ENCODE measurements around the gene NDUFS7.

The NDUFS7 gene

DNA sequence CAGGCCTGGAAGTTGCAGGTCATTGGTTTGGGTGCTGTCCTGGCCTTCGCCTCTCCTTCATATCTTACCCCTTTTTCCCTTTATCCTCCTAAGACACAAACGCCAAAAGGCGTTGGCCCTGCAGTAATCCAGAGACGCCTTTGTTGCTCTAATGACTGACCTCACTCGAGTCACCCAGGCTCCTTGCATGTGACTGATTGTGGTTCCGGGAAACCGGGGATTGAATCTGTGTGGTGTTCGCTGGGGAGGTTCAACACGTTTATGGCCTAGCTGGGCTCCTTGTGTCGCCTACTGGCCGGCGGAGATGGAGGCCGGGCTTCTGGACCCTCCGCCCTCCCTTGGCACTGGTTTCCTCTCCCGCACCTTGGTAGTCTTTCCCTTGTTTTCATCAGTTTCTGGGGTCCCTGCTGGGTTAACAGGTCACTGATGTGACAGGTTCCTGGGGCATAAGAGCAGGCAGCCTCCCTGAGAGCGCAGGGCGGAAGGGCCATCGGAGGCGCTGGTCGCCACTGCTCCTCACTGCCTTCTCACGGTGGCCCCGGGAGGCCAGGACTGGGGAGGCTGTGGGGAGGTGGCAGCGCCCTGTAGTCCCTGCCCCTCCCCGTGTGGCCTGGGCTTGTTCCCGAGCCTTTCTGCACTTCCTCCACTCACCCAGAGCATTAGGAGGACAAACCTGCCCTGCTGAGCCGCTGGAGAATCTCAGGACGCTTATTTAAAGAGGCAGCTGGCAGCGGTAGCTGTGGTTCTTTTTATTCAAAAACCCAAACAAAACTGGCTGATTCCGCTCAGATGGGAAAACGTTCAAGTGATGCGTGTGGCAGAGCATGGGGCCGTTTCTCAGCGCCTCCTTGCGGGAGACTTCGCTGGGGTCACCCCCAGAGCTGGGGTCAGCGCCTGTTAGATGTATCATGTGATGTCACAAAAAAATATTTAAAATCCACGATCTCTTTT lies 18.1 kb upstream of the NDUFS7 start:
- DNase-seq = no peak

DNA sequence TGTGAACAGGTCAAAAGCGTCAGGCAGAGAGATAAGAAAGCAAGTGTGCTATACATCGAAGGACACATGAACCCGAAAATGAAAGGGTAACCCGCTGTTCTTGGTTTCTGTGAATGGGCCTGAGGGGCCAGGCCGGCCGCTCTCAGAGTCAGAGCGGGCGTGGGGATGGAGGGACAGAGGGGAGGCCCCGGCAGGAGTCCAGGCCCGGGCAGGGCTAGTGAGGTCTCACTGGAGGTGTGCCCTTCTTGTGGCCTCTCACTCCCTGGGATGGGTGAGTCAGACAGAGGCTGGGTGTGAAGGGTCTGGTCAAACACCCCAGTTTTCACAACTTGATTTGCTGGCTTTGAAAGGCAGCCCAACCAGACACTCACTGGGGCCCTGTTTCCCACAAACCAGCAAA lies 17.4 kb upstream of the NDUFS7 start:
- no peak for DNase-seq

DNA sequence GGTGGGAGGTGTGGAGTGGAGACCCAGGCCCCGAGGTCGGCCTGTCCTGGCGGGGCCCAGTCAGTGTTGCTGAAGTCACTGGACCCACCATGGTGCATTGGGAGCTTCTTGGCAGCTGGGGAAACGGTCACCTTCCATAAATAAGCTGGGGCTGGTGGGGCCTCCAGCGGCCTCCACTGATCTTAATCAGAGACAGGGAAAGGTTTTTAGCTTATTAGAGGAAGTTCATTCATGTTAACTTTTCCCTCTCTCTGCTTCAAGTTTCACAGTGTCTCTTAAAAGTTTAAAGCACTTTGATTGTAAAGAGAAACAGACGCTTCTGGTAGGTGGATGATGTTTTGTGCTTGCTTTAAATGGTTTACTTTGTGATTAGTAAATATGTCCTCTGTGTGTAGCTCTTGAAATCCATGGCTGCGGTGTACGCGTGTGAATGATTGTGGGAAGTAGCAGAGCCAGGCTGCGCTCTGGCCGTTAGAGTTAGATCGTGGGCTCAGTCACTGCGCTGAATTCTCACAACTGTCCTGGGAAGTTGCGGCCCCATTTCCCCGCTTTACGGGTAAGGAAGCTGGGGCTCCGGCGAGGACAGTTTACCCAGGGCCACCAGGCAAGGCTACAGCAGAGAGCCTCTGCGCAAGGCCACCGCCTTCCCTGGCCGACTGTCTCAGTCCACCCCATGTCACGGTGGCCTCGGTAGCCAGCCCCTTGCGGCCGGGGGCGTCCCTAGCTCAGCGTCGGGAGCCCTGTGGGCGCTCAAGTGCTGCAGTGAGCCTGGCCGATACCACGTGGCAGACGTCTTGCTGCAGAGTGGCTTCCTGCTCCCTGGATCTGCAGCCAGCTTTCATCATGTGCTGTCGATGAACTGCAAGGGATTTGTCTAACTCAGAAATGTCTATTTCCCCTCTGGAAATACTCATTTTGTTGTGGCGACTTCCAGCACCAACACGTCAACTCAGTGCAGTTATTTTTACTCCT lies 16.5 kb upstream of the NDUFS7 start:
- no peak for DNase-seq

DNA sequence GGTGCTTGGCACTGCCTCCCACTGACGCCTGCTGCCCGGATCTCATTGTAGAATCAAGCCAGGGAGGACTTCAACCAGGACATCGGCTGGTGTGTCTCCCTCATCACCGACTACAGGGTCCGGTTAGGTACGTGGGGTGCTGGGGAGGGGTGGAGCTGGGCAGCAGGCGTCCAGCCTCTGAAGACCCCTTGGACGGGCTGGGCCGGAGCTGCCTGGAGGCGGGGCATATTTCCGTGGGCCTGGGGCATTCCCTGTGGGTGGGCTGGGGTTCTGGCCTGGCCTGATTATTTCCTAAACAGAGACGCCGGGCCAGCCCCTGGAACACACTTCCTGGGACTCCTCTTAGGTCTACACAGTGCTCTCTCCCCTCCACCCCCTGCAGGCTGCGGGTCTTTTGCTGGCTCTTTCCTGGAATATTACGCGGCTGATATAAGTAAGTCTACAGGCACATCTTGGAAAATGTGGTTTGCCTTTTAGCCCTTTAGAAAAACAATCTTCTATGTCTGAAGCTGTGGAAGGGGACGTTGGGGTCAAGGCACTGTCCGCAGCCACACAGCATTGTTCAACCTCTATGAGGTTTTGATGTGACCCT lies 14.4 kb upstream of the NDUFS7 start:
- no peak for DNase-seq

DNA sequence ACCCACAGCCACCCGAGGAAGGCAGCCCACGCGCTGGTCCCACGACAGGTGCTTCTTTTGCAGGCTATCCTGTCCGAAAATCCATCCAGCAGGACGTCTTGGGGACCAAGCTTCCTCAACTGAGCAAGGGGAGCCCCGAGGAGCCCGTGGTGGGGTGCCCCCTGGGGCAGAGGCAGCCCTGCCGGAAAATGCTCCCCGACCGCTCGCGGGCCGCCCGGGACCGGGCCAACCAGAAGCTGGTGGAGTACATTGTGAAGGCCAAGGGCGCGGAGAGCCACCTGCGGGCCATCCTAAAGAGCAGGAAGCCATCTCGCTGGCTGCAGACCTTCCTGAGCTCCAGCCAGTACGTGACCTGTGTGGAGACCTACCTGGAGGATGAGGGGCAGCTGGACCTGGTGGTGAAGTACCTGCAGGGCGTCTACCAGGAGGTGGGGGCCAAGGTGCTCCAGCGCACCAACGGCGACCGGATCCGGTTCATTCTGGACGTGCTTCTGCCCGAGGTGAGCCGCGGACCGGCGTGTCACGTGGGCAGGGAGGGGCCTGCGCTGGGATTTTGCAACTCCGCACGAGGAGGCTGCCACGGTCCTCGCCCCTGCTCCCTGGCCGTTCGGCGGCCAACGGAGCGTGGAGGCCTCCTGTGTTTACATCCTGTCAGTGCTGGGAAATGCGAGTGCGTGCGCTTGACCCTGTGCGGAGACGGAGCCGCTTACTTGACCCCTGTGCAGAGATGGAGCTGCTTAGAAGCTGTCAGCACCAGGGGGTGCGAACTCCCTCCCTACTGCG lies 12.9 kb upstream of the NDUFS7 start:
- no peak for DNase-seq

DNA sequence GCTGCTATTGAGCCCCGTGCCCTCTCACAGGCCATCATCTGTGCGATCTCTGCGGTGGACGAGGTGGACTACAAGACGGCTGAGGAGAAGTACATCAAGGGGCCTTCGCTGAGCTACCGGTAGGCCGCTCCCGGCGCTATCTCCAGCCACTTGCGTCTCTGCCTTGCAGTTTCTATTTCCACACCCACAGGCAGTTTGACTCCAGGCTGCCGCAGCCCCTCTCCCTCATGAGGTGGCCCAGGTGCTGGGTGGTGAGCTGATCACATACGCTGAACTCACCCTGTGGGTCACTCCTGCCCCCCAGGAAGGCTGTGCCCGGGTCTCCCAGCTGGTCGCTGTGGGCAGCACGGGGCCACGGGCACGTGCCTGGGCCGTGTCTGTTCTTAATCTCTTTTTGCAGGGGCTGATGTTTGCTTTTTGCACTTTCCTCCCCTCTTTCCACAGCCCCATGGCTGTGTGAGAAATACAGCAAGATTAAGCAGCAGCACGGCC lies 10.6 kb upstream of the NDUFS7 start:
- no peak for DNase-seq

DNA sequence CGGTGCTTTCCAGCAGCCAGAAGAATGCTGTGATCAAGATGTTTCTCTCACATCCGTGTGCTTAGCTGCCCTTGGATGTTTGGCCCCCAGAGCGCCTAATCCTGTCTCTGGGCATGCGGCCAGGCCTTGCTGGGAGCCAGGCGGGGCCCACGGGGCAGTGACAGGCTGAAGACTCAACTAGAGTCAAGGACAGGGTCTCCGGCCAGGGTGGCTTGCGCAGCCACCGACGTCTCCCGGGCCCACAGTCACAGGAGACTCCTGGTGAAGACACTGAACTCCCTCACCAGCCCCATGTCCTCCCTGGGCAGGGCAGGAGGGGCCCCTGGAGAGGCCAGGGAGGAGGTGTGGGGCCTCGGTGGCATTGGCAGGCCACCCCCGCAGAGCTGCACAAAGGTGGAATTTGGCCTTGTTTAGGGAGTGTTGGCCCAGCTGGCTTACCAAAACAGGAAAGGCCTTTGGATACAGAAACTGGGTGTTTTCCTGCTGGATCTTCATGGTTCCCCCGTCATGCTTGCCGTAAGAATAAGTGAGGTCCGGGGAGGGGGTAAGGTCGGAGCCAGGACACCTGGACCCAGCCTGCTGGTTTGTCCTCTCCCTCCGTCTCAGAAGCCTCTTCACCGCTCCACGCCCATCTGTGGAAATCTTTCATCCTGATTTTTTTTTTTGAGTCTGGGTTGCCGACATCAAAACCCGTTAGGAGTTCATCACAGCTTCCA lies 10.0 kb upstream of the NDUFS7 start:
- no peak for DNase-seq

DNA sequence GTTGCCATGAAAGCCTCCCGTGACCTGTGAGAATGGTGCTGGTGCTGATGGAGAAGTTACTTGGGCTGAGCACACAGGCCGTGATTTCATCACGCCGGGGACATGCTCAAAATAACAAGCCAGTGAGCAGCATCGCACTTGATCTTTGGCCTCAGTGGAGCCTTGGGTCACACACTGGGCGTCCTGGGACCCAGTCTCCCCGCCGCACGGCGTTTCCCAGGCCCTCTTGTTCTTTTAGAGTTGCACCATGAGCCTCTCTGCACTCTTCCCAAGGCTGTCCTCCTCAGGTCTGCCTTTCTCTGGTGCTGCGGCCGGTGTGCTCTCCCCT lies 9.5 kb upstream of the NDUFS7 start:
- DNase-seq = no peak

DNA sequence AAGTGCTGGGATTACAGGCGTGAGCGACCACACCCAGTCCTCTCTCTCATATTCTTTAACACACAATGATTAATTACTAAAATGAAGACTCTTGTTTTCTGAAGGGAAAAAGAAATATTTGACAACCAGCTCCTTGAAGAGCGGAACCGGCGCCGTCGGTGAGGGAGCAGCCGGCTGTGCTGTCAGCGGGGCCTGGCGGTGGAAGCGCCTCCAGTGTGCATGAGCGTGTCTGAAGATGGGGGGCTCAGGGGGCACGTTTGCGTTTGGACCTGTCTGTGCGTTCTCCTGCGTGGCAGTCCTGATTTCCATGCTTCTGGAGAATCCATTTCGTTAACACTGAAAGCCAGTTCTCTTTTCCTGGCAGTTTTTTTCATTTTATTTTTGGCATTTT lies 7.3 kb upstream of the NDUFS7 start:
- DNase-seq = no peak

DNA sequence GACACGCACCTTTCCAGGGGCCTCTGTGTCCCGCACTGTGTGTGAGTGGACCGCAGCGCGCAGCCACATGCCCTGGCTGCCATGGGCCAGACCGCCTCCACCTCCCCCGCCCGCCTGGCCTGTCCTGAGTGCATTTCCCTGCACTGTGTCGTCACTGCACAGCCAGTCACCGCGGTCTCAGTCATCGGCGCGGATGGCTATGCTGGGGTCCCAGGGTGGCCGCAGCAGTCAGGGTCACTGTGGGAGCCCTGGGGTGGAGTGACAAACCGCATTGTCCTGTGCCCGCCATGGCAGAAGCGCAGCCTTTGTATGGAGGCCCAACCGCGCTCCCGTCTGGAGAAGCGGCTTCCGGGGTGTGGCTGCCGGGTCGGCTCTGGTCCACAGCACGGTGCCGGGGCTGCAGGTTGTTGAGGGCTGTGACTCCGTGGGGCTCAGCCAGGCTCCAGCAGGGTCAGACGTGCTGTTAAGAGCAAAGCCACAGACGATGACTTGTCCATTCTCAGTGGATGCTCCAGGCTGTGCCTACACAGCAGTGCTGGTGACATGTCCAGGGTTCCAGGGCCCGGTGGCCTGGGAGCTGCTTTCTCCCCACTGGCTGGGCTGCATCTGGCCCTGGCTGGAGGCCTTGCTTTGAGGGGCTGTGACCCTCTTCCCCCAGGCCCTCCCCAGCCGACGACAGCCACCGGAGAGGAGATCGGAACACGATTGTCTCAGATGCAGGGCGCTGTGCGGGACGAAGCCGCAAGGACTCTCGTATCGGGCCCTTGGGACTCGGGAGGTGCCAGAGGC lies 6.3 kb upstream of the NDUFS7 start:
- DNase-seq = no peak

DNA sequence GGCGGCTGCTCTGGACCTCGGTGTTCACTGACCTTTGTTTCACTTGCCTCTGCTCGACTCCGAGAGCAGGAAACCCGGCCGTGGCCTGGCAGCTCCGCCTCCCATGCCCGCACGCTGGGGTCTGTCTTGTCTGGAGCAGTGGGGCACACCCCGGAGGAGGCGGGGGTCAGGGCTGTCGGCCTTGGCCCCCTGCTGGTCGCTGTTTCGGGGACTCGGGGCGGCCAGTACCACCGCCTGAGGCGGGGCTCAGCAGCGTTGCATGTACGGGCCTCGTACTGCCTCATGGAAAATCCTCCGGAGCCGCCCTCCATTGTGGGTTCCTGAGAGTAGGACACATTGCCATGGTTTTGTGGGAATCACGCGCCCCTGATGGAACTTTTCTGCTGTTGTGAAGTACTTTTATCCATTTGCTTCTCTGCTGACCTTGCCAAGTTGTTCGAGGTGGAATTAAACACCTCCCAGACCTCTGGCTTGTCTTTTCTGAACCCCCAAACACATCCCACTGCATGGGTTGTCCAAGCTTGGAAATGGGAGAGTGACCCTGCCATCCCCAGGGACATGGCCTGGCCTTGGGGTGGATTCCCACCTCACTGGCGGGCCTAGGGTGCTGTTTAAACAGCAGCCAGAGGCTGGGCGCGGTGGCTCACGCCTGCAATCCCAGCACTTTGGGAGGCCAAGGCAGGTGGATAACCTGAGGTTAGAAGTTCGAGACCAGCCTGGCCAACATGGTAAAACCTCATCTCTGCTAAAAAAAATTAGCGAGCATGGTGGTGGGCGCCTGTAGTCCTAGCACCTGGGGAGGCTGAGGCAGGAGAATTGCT lies 5.5 kb upstream of the NDUFS7 start:
- DNase-seq = no peak

DNA sequence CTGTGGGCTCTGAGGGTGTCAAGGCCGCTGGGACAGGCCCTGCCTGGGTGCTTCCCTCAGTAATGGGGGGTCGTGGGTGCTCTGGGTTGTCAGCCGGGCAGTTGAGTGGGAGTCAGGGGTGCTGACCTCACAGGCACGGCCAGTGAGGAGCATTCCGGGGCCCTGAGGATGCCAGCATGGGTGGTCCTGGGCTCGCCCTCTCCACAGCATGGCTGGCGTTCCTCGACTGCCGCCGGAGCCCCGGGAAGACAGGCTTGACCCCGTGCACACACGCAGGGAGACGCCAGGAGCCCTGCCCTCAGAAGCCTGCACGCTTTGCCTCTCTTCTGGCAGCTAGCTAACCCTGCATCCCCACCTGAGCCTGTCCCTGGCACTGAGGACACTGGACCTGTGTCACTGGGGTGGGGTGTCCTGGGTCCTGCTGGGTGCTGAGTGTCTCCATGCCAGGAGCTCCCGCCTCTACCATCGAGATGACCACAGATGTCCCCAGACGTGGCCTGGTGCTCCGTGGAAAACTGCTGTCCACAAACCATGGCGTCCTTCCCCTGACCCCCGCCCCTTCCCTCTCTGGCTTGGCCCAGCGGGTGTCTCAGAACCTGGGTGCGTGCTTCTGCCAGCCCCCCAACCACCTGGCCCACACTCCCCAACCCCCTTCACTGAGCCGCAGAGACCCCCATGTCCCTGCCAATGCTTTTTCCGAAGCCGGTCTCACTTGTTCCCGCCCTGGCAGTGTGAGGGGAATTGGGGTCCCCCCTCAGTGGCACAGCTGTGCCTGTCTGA lies 4.4 kb upstream of the NDUFS7 start:
- no peak for DNase-seq

DNA sequence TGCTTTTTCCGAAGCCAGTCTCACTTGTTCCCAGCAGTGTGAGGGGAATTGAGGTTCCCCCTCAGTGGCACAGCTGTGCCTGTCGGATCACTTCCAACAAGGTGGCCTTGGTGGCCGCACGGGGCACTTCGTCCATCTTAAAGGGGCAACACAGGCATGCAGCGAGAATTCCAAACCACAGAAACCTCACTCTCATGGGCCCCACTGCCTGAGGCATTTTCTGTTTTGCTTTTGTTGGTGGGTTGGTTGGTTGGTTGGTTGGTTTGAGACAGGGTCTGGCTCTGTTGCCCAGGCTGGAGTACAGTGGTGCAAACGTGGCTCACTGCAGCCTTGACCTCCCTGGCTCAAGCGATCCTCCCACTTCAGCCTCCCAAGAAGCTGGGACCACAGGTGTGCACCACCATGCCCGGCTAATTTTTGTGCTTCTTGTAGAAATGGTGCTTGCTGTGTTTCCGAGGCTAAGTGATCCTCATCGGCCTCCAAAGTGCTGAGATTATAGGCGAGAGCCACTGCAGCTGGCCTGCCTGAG lies 3.7 kb upstream of the NDUFS7 start:
- no peak for DNase-seq

DNA sequence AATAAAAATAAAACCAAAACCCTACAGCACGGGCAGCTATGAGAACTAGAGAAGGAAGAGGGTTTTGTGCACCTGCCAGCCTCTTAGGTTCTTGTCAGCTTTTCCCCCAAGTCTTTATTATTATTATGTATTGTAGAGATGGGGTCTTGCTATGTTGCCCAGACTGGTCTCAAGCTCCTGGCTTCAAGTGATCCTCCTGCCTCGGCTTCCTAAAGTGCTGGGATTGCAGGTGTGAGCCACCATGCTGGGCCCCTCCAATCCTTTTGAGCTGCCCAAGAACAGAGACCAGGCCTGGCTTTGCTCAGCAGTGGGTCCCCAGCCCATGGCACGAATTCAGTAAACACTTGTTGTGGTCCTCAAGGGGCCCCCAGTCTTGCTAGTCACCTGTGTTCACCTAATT lies 1.5 kb upstream of the NDUFS7 start:
- no peak for DNase-seq

DNA sequence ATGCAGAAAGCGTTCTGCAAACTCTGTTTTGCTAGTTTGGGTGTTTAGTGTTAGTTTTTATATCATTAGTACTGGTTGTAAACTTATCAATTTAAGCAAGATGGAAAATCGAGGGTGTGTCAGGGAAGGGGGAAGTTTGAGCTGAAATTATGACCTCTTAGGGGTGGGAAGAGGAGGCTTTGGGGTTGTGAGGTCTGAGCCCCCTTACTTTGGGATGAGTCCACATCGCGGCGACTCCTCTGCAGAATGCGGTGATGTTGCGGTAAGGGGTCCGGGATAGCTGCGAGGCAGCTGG lies 743 bp upstream of the NDUFS7 start:
- no peak for DNase-seq

DNA sequence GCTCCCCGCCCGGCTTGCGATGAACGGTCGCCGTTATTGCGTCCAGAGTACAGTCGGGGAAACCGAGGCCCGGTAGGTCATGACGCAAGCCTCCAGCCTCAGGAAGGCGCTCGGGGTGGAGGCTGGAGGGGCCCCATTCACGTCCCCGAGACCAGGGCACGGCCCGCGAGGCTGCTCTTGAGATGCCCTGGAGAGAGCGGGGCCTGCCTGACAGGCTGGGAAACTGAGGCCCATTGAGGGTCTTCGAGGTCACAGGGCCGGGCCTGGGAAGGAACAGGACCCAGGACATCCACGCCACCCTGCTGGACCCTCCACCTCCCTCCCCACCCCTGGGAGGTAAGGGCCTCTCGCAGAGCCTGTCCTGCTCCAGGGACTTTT lies 367 bp downstream of the NDUFS7 start:
- no peak for DNase-seq

DNA sequence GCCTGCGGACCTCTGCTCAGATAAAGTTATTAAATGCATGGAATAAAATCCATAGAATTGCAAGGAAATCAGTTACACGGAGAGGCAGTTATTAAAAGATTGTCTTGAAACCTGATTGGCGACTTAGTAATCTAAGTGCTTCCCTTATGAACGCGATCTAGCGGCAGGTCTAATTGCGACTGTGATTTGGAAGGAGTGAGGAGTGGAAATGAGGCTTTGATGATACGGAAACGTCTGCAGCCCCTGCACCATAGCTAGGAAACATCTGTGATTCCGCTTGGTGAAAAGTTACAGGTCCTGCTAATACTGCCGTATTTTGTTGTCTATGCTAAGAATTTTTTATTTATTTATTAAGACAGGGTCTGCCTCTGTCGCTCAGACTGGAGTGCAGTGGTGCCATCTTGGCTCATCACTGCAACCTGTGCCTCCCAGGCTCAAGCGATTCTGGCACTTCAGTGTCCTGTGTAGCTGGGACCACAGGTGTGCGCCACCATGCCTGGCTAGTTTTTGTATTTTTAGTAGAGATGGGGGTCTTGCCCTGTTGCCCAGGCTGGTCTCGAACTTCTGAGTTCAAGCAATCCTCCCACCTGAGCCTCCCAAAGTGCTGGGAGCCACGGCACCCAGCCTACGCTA lies 887 bp downstream of the NDUFS7 start:
- DNase-seq = no peak

DNA sequence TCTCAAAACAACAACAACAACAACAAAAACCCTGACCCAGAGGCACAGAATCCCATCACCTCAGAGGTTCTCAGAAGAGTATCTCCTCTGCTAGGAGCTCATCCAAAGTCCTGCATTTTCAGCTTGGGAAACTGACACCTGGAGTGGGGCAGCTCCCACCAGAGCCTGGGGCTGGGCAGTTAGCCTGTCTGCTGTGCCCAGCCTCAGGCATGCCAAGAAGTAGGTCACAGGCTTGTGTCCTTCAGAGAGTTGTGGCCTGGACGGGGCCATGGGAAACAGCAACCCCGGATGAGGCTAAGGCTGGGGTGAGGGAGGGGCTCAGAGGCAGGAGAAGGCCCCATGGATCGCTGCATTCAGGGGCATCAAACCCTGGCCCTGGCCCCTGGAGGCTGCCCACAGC lies 2.1 kb downstream of the NDUFS7 start:
- no peak for DNase-seq

Data from GDM1 (cell line).